GM23338 (cell line): ENCODE results near the gene RAB9A.

ENCODE experiments used
- CREB1 ChIP-seq: fragments of 250-450 bp; sonication (Bioruptor Pico); IDR thresholded peaks from 2 replicates; pipeline ENCODE4 v1.5.0; 2020; ENCODE audit warnings: low read depth, mild to moderate bottlenecking, moderate library complexity
- EZH2 ChIP-seq: fragments of 200-600 bp; sonication (generic); IDR thresholded peaks from one replicate; pipeline ENCODE4 v1.8.0; 2017; ENCODE audit warnings: antibody characterized with exemption, mild to moderate bottlenecking, low read depth; ENCODE audit not compliant: unreplicated experiment
- EZH2phosphoT487 ChIP-seq: fragments of 200-600 bp; sonication (generic); IDR thresholded peaks from one replicate; pipeline ENCODE4 v1.8.1; 2018; ENCODE audit warnings: antibody characterized with exemption; ENCODE audit not compliant: unreplicated experiment
- POLR2AphosphoS5 ChIP-seq: IDR thresholded peaks from 2 replicates; pipeline ENCODE4 v1.6.1; 2016; ENCODE audit warnings: antibody characterized with exemption, low read depth
- ZNF331 ChIP-seq: fragments of 250-450 bp; sonication (Bioruptor Pico); IDR thresholded peaks from 2 replicates; pipeline ENCODE4 v1.5.0; 2020; ENCODE audit warnings: low read depth, mild to moderate bottlenecking, moderate library complexity
- TF ChIP-seq, protein P1 (sequence below), 2 experiments: fragments of 200-600 bp in 1 of 2; sonication (generic) in 1 of 2; conservative IDR thresholded peaks; 2 replicates each; pipeline versions ENCODE4 v1.5.1 to v1.6.1; 2016 to 2017; ENCODE audit warnings: antibody characterized with exemption in 2 of 2, low read depth in 2 of 2, mild to moderate bottlenecking in 2 of 2, moderate library complexity in 1 of 2
- TF ChIP-seq, protein P2 (sequence below): IDR thresholded peaks from one replicate; pipeline ENCODE4 v1.6.1; 2018; ENCODE audit warnings: antibody characterized with exemption; ENCODE audit not compliant: unreplicated experiment
- TF ChIP-seq, protein P3 (sequence below): fragments of 250-450 bp; sonication (Bioruptor Pico); IDR thresholded peaks from 2 replicates; pipeline ENCODE4 v1.5.0; 2020; ENCODE audit warnings: mild to moderate bottlenecking, moderate library complexity

DNA sequence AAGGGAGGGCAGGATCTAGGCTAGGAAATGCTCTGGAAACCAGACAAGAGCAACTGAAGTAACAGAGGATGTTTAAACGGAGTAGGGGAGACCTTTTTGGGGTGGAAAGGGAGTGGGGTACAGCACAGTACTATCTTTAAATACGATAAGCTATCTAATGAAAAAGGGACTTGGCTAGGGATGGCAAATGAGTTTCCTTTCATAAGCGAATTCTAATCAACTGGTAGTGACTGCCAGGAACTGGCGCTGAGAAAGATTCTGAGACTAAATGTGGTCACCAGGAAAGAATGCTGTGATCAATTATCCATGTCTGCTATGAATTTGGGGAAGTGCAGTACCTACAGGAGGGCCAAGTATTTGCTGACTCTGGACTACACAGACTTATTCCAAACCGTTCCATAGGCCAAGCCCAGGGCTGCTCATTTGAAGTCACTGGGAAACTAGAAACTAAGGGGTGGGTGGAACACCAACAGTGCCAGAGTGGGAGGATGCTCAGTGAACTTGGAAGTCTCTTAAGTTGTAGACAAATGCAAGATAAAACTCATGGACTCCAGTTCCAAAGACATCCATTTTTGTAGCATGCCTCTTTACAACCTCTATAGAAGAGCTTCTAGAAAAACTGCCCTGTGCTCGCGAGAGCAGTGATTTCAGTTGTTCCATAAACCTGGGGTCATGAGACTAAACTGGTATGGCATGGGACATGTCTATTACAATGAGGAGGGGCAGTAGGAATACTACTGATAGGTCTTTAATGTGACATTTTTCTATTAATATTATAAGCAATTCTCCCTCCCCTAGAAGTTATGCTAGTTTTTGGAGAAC lies 43.5 kb downstream of the RAB9A start:
- TF ChIP-seq CREB1 (CRISPR knock-in tag), result no peak
- TF ChIP-seq, protein P1, sequence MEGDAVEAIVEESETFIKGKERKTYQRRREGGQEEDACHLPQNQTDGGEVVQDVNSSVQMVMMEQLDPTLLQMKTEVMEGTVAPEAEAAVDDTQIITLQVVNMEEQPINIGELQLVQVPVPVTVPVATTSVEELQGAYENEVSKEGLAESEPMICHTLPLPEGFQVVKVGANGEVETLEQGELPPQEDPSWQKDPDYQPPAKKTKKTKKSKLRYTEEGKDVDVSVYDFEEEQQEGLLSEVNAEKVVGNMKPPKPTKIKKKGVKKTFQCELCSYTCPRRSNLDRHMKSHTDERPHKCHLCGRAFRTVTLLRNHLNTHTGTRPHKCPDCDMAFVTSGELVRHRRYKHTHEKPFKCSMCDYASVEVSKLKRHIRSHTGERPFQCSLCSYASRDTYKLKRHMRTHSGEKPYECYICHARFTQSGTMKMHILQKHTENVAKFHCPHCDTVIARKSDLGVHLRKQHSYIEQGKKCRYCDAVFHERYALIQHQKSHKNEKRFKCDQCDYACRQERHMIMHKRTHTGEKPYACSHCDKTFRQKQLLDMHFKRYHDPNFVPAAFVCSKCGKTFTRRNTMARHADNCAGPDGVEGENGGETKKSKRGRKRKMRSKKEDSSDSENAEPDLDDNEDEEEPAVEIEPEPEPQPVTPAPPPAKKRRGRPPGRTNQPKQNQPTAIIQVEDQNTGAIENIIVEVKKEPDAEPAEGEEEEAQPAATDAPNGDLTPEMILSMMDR (conservative IDR thresholded peaks at IDR 0.05; ENCODE audit: low read depth in 2 of 2), result no peak
- TF ChIP-seq EZH2phosphoT487, result no peak
- TF ChIP-seq POLR2AphosphoS5, result no peak
- TF ChIP-seq, protein P2, sequence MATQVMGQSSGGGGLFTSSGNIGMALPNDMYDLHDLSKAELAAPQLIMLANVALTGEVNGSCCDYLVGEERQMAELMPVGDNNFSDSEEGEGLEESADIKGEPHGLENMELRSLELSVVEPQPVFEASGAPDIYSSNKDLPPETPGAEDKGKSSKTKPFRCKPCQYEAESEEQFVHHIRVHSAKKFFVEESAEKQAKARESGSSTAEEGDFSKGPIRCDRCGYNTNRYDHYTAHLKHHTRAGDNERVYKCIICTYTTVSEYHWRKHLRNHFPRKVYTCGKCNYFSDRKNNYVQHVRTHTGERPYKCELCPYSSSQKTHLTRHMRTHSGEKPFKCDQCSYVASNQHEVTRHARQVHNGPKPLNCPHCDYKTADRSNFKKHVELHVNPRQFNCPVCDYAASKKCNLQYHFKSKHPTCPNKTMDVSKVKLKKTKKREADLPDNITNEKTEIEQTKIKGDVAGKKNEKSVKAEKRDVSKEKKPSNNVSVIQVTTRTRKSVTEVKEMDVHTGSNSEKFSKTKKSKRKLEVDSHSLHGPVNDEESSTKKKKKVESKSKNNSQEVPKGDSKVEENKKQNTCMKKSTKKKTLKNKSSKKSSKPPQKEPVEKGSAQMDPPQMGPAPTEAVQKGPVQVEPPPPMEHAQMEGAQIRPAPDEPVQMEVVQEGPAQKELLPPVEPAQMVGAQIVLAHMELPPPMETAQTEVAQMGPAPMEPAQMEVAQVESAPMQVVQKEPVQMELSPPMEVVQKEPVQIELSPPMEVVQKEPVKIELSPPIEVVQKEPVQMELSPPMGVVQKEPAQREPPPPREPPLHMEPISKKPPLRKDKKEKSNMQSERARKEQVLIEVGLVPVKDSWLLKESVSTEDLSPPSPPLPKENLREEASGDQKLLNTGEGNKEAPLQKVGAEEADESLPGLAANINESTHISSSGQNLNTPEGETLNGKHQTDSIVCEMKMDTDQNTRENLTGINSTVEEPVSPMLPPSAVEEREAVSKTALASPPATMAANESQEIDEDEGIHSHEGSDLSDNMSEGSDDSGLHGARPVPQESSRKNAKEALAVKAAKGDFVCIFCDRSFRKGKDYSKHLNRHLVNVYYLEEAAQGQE, result no peak
- no peak for TF ChIP-seq EZH2
- TF ChIP-seq ZNF331 (CRISPR knock-in tag), result no peak
- TF ChIP-seq, protein P3, sequence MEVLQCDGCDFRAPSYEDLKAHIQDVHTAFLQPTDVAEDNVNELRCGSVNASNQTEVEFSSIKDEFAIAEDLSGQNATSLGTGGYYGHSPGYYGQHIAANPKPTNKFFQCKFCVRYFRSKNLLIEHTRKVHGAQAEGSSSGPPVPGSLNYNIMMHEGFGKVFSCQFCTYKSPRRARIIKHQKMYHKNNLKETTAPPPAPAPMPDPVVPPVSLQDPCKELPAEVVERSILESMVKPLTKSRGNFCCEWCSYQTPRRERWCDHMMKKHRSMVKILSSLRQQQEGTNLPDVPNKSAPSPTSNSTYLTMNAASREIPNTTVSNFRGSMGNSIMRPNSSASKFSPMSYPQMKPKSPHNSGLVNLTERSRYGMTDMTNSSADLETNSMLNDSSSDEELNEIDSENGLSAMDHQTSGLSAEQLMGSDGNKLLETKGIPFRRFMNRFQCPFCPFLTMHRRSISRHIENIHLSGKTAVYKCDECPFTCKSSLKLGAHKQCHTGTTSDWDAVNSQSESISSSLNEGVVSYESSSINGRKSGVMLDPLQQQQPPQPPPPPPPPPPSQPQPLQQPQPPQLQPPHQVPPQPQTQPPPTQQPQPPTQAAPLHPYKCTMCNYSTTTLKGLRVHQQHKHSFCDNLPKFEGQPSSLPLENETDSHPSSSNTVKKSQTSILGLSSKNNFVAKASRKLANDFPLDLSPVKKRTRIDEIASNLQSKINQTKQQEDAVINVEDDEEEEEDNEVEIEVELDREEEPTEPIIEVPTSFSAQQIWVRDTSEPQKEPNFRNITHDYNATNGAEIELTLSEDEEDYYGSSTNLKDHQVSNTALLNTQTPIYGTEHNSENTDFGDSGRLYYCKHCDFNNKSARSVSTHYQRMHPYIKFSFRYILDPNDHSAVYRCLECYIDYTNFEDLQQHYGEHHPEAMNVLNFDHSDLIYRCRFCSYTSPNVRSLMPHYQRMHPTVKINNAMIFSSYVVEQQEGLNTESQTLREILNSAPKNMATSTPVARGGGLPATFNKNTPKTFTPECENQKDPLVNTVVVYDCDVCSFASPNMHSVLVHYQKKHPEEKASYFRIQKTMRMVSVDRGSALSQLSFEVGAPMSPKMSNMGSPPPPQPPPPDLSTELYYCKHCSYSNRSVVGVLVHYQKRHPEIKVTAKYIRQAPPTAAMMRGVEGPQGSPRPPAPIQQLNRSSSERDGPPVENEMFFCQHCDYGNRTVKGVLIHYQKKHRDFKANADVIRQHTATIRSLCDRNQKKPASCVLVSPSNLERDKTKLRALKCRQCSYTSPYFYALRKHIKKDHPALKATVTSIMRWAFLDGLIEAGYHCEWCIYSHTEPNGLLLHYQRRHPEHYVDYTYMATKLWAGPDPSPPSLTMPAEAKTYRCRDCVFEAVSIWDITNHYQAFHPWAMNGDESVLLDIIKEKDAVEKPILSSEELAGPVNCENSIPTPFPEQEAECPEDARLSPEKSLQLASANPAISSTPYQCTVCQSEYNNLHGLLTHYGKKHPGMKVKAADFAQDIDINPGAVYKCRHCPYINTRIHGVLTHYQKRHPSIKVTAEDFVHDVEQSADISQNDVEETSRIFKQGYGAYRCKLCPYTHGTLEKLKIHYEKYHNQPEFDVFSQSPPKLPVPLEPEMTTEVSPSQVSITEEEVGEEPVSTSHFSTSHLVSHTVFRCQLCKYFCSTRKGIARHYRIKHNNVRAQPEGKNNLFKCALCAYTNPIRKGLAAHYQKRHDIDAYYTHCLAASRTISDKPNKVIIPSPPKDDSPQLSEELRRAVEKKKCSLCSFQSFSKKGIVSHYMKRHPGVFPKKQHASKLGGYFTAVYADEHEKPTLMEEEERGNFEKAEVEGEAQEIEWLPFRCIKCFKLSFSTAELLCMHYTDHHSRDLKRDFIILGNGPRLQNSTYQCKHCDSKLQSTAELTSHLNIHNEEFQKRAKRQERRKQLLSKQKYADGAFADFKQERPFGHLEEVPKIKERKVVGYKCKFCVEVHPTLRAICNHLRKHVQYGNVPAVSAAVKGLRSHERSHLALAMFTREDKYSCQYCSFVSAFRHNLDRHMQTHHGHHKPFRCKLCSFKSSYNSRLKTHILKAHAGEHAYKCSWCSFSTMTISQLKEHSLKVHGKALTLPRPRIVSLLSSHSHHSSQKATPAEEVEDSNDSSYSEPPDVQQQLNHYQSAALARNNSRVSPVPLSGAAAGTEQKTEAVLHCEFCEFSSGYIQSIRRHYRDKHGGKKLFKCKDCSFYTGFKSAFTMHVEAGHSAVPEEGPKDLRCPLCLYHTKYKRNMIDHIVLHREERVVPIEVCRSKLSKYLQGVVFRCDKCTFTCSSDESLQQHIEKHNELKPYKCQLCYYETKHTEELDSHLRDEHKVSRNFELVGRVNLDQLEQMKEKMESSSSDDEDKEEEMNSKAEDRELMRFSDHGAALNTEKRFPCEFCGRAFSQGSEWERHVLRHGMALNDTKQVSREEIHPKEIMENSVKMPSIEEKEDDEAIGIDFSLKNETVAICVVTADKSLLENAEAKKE (CRISPR knock-in tag), result no peak
